CD14-positive monocyte (primary cell): ENCODE measurements around the gene ZGRF1. TPM values are rescaled to one million over a fixed set of nuclear protein-coding genes. Genes with fewer than 3 reads are reported as not detected.

ENCODE experiments used
- DNase-seq, 3 donors: peaks; one replicate each; pipeline ENCODE4 v3.0.0-alpha.2; 2011 to 2022
- H2AFZ ChIP-seq: 2 replicates; pipeline ENCODE4 v1.6.0; 2012; ENCODE audit warnings: mild to moderate bottlenecking, low read depth, low read length, inconsistent platforms; ENCODE audit not compliant: insufficient read depth, poor library complexity, severe bottlenecking
- H3K27ac ChIP-seq, 2 donors: 1 replicate in 1 of 2; 2 replicates in 1 of 2; pipeline ENCODE4 v1.5.1; 2012 to 2013; ENCODE audit warnings: low read length in 2 of 2, control low read depth in 1 of 2, inconsistent platforms in 1 of 2, low read depth in 1 of 2, mild to moderate bottlenecking in 1 of 2
- H3K27me3 ChIP-seq, 2 donors: one replicate each; pipeline versions ENCODE4 v1.6.0 to v1.6.1; 2011 to 2013; ENCODE audit warnings: low read length in 2 of 2; ENCODE audit not compliant: control insufficient read depth in 2 of 2, insufficient read depth in 2 of 2
- H3K36me3 ChIP-seq, 2 donors: replicated peaks in 1 of 2; 1 replicate in 1 of 2; 2 replicates in 1 of 2; pipeline versions ENCODE4 v1.5.1 to v1.6.1; 2012 to 2013; ENCODE audit warnings: low read length in 2 of 2, control low read depth in 1 of 2, inconsistent platforms in 1 of 2, mild to moderate bottlenecking in 1 of 2; ENCODE audit not compliant: insufficient read depth in 2 of 2, control insufficient read depth in 1 of 2
- H3K4me1 ChIP-seq, 2 donors: 1 replicate in 1 of 2; 2 replicates in 1 of 2; pipeline versions ENCODE4 v1.5.1 to v1.6.1; 2012 to 2013; ENCODE audit warnings: low read length in 2 of 2, control low read depth in 1 of 2, inconsistent platforms in 1 of 2, mild to moderate bottlenecking in 1 of 2, moderate library complexity in 1 of 2; ENCODE audit not compliant: insufficient read depth in 2 of 2, control insufficient read depth in 1 of 2
- H3K4me2 ChIP-seq: replicated peaks from 2 replicates; pipeline ENCODE3; 2012; ENCODE audit warnings: low read length, moderate library complexity, mild to moderate bottlenecking; ENCODE audit not compliant: poor library complexity, severe bottlenecking; ENCODE audit errors: extremely low read depth
- H3K4me3 ChIP-seq, 3 experiments: fragments of 200-600 bp in 1 of 3; sonication (generic) in 1 of 3; replicated peaks in 1 of 3; 1 replicate in 2 of 3; 2 replicates in 1 of 3; pipeline ENCODE4 v1.5.1; 2011 to 2013; ENCODE audit warnings: low read length in 3 of 3, mild to moderate bottlenecking in 3 of 3, control low read depth in 2 of 3, low read depth in 2 of 3, inconsistent platforms in 1 of 3, moderate library complexity in 1 of 3
- H3K79me2 ChIP-seq: 2 replicates; pipeline ENCODE4 v1.6.0; 2012; ENCODE audit warnings: mild to moderate bottlenecking, control low read depth, inconsistent platforms, low read length, moderate library complexity; ENCODE audit not compliant: insufficient read depth
- H3K9ac ChIP-seq: 2 replicates; pipeline ENCODE4 v1.6.0; 2017; ENCODE audit warnings: low read length, mild to moderate bottlenecking; ENCODE audit not compliant: insufficient read depth, poor library complexity, severe bottlenecking
- H3K9me3 ChIP-seq, 2 donors: replicated peaks in 1 of 2; 1 replicate in 1 of 2; 2 replicates in 1 of 2; pipeline versions ENCODE4 v1.5.1 to v1.6.1; 2012 to 2013; ENCODE audit warnings: low read length in 2 of 2, control low read depth in 1 of 2; ENCODE audit not compliant: control insufficient read depth in 1 of 2, insufficient read depth in 1 of 2
- H4K20me1 ChIP-seq: 2 replicates; pipeline ENCODE4 v1.6.0; 2012; ENCODE audit warnings: mild to moderate bottlenecking, low read length, control low read depth, moderate library complexity; ENCODE audit not compliant: insufficient read depth
- H3K27ac Mint-ChIP-seq, 7 donors: one replicate each; pipeline ENCODE4 v1.8.0; 2020; ENCODE audit warnings: mild to moderate bottlenecking in 7 of 7, mixed read lengths in 7 of 7, moderate library complexity in 6 of 7, inconsistent platforms in 2 of 7
- H3K27me3 Mint-ChIP-seq, 3 donors: one replicate each; pipeline ENCODE4 v1.8.0; 2021 to 2022; ENCODE audit warnings: low read depth in 3 of 3, mild to moderate bottlenecking in 3 of 3, mixed read lengths in 3 of 3, moderate library complexity in 3 of 3, inconsistent platforms in 1 of 3
- H3K36me3 Mint-ChIP-seq, 2 donors: one replicate each; pipeline ENCODE4 v1.8.0; 2020; ENCODE audit warnings: mixed read lengths in 2 of 2, inconsistent platforms in 1 of 2, mild to moderate bottlenecking in 1 of 2
- H3K4me1 Mint-ChIP-seq: one replicate; pipeline ENCODE4 v1.8.0; 2020; ENCODE audit warnings: mild to moderate bottlenecking, mixed read lengths
- H3K4me3 Mint-ChIP-seq, 2 donors: one replicate each; pipeline ENCODE4 v1.8.0; 2020; ENCODE audit warnings: mild to moderate bottlenecking in 2 of 2, mixed read lengths in 2 of 2, moderate library complexity in 1 of 2
- H3K9me3 Mint-ChIP-seq, 7 donors: one replicate each; pipeline ENCODE4 v1.8.0; 2020 to 2022; ENCODE audit warnings: mixed read lengths in 7 of 7, mild to moderate bottlenecking in 6 of 7, moderate library complexity in 6 of 7, inconsistent platforms in 2 of 7
- CTCF ChIP-seq: fragments of 200-600 bp; IDR thresholded peaks from one replicate; pipeline ENCODE4 v1.8.0; 2022; ENCODE audit warnings: antibody characterized with exemption, mild to moderate bottlenecking
- WGBS: methylation state at CpG from one replicate; pipeline ENCODE4 v1.1.5; 2013; ENCODE audit warnings: missing lambda C conversion rate; ENCODE audit not compliant: insufficient coverage; 5-methylcytosine and 5-hydroxymethylcytosine counted together
- intact Hi-C, 2 donors: fragments of 100-400 bp; cut with micrococcal nuclease; formaldehyde crosslinking; loops; one replicate each; pipeline versions ENCODE4 v1.15.0 to v1.15.1; 2023
- polyA plus RNA-seq, 3 donors: library from polyadenylated mRNA; depleted of rRNA in 1 of 3; unstranded in 2 of 3; stranded (reverse) in 1 of 3; fragments of 300-500 nt in 2 of 3; fragments of >200 nt in 1 of 3; fragmentation: Illumina TruSeq in 2 of 3; gene quantifications; 1 replicate in 2 of 3; 2 replicates in 1 of 3; pipeline ENCODE4 v1.2.3, GENCODE V29; 2012 to 2021

The ZGRF1 gene
- polyA plus RNA-seq, 3 donors = 0.81 to 2.9 (median 0.81) TPM

- no peaks in the 10 kb centered on the region for H4K20me1 ChIP-seq
- no CpG with 5 or more reads among the region's 3 CpGs for WGBS
- DNase-seq = no peak
- H3K4me3 Mint-ChIP-seq = no peak overlapping the region
- peaks cover 77 to 78% of the 10 kb centered on the region in 2 donors for H3K36me3 ChIP-seq
- H3K27me3 ChIP-seq = no peaks in the 10 kb centered on the region
- no peak overlapping the region for H3K27ac Mint-ChIP-seq
- H3K9ac ChIP-seq = no peak overlapping the region
- peaks cover 7 to 9% of the 10 kb centered on the region in 2 donors for H3K4me1 ChIP-seq
- H3K9me3 Mint-ChIP-seq = no peaks in the 10 kb centered on the region
- no peak for TF ChIP-seq CTCF
- no peak overlapping the region for H3K4me3 ChIP-seq
- H3K4me1 Mint-ChIP-seq = peaks cover 7% of the 10 kb centered on the region
- no peak overlapping the region for H3K27ac ChIP-seq
- no peaks in the 10 kb centered on the region for H3K9me3 ChIP-seq
- peaks cover 0 to 4% (median 0%) of the 10 kb centered on the region in 3 donors for H3K27me3 Mint-ChIP-seq
- no peak overlapping the region for H3K4me2 ChIP-seq
- no peak overlapping the region for H2AFZ ChIP-seq
- H3K79me2 ChIP-seq = peaks cover 11% of the 10 kb centered on the region
- intact Hi-C loops = no loop called here
- H3K36me3 Mint-ChIP-seq = peaks cover 58 to 76% of the 10 kb centered on the region in 2 donors
Observed at GRCh38 chr4:112647785-112648184, 11.1 kb upstream of the ZGRF1 start.

- H3K27me3 ChIP-seq = no peaks in the 10 kb centered on the region
- H3K27ac ChIP-seq = no peak overlapping the region
- no peak overlapping the region for H3K4me2 ChIP-seq
- intact Hi-C loops = no loop called here
- DNase-seq = no peak
- Mint-ChIP-seq H3K27me3 (peaks cover 0 to 4% (median 0%) of the 10 kb centered on the region in 3 donors), H3K27ac (no peak overlapping the region), H3K4me3 (no peak overlapping the region), H3K36me3 (peaks cover 52 to 67% of the 10 kb centered on the region in 2 donors), H3K9me3 (no peaks in the 10 kb centered on the region), H3K4me1 (peaks cover 15% of the 10 kb centered on the region)
- H3K4me3 ChIP-seq = no peak overlapping the region
- H2AFZ ChIP-seq = no peak overlapping the region
- H3K36me3 ChIP-seq = peaks cover 69 to 71% of the 10 kb centered on the region in 2 donors
- peaks cover 14 to 15% of the 10 kb centered on the region in 2 donors for H3K4me1 ChIP-seq
- no CpG with 5 or more reads among the region's 6 CpGs for WGBS
- TF ChIP-seq CTCF = no peak
- H3K9ac ChIP-seq = no peak overlapping the region
- H3K79me2 ChIP-seq = peaks cover 20% of the 10 kb centered on the region
- H3K9me3 ChIP-seq = no peaks in the 10 kb centered on the region
- H4K20me1 ChIP-seq = peaks cover 8% of the 10 kb centered on the region
Observed at GRCh38 chr4:112646632-112647537, 10.2 kb upstream of the ZGRF1 start.
